ENCODE data around the gene TNRC6B. TPM values are rescaled to one million over a fixed set of nuclear protein-coding genes. Genes with fewer than 3 reads are reported as not detected.

The TNRC6B gene
- total and polyA plus RNA-seq, 7 donors = 0.60 to 51.8 (median 26.5) TPM

- H3K27me3 ChIP-seq = no peaks in the 10 kb centered on the region
- TF ChIP-seq POLR2A (IDR thresholded peaks at IDR 0.05) = peak; percentile 77 to 79
- TF ChIP-seq POLR2AphosphoS5 (IDR thresholded peaks at IDR 0.05) = peak; percentile 86 to 97 (median 93)
- no peak for TF ChIP-seq CTCF (IDR thresholded peaks at IDR 0.05)
- H3K4me1 ChIP-seq = peaks cover 0 to 24% (median 21%) of the 10 kb centered on the region in 4 donors
- peak within 1 kb of the TSS; percentile 87 to 90 (median 89) for H3K27ac ChIP-seq
- DNase-seq = peak; percentile 93
- WGBS, 2 donors = 0% methylated on average over 65 of the region's 65 CpGs
- intact Hi-C loops (cut with DNase I) = loop anchor here (1.0 to 2.0 kb wide), 3 partner anchors 170 to 812 kb away; partner anchors contain the start of gene TNRC6B
- H3K36me3 ChIP-seq = peaks cover 0 to 21% (median 16%) of the 10 kb centered on the region in 4 donors
- H3K9me3 ChIP-seq = no peaks in the 10 kb centered on the region
- H3K4me3 ChIP-seq = peak within 1 kb of the TSS; percentile 67 to 73 (median 69)
These were observed 168.7 kb downstream of the TNRC6B start, which contains the start of gene ADSL for GRCh38 chr22:40346185-40347118. ADSL (plus strand) TSS chr22:40346500; CDS start chr22:40346559, 59 bp downstream.

DNA sequence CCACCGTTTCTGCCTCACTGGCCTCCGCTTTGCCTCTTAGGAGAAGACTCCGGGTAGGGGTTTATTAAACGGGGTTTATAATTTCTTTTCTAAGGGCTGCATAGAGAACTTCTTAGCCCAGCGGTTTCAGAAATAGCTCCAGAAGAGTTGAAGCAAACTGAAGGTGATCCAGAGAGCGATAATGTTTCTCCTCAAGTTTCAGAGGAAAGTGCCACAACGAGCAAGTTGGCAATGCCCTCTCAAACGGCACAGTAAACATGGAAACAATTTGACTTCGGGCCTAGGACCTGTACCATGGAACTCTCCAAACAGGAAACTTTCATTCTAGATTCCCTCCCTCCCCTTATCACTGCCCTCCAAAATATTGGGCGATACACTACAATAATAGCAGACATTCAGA lies 169.6 kb downstream of the TNRC6B start:
- no peak for DNase-seq

GRCh38 chr22:40348025-40348658 lies 170.4 kb downstream of the TNRC6B start:
- no peak for DNase-seq
- Histone ChIP-seq H3K4me1 (peaks cover 0 to 24% (median 21%) of the 10 kb centered on the region in 4 donors), H3K36me3 (peaks cover 7 to 38% (median 28%) of the 10 kb centered on the region in 4 donors), H3K27me3 (no peaks in the 10 kb centered on the region), H3K27ac (peak overlapping the region in 2 of 4 donors; percentile 87 to 89), H3K4me3 (no peak overlapping the region), H3K9me3 (no peaks in the 10 kb centered on the region)
- TF ChIP-seq POLR2AphosphoS5 (IDR thresholded peaks at IDR 0.05) (no peak), CTCF (IDR thresholded peaks at IDR 0.05) (peak; percentile 27 to 67 (median 47))
- intact Hi-C loops (cut with DNase I) = no loop called here
- 62 to 73% methylated on average over 10 of the region's 10 CpGs for WGBS, 2 donors

More for the DNA sequence above, 169.6 kb downstream of the TNRC6B start:
- intact Hi-C loops (cut with DNase I) = loop anchor here (2.0 kb wide), 2 partner anchors 170 to 812 kb away; partner anchors contain the start of gene TNRC6B
- 10 to 23% methylated on average over 10 of the region's 10 CpGs for WGBS, 2 donors
- H3K27me3 ChIP-seq = no peaks in the 10 kb centered on the region
- no peaks in the 10 kb centered on the region for H3K9me3 ChIP-seq
- TF ChIP-seq POLR2AphosphoS5 (IDR thresholded peaks at IDR 0.05) (no peak), CTCF (IDR thresholded peaks at IDR 0.05) (no peak), EP300 (IDR thresholded peaks at IDR 0.05) (no peak), POLR2A (IDR thresholded peaks at IDR 0.05) (no peak)
- H3K27ac ChIP-seq = peak overlapping the region; percentile 87 to 90 (median 89)
- peaks cover 0 to 24% (median 21%) of the 10 kb centered on the region in 4 donors for H3K4me1 ChIP-seq
- peak overlapping the region; percentile 67 to 73 (median 69) for H3K4me3 ChIP-seq
- H3K36me3 ChIP-seq = peaks cover under 1 to 30% (median 23%) of the 10 kb centered on the region in 4 donors

DNA sequence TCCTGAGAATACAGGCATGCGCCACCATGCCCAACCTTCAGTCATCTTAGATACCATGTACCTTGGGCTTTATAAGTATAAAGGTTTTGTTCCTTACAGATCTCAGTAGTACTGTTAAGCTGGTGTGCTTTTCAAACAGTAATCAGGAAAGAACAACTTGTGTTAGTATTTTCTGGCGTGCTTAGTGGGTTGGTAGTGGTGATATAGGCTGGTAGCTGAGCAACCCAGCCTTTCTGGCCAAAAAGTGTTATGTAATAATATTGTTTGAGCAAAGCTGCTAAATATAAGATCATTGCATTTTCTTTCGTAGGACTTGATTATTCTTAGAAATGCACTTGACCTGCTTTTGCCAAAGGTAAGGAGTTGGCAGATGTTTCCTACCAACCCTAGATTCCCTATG lies 175.0 kb downstream of the TNRC6B start:
- Histone ChIP-seq H3K27ac (no peak overlapping the region), H3K36me3 (peaks cover 9 to 81% (median 39%) of the 10 kb centered on the region in 4 donors), H3K4me3 (no peak overlapping the region), H3K4me1 (peaks cover 0 to 8% (median 7%) of the 10 kb centered on the region in 4 donors), H3K9me3 (no peaks in the 10 kb centered on the region), H3K27me3 (no peaks in the 10 kb centered on the region)
- intact Hi-C loops (cut with DNase I) = no loop called here
- 95 to 97% methylated on average over 3 of the region's 3 CpGs for WGBS, 2 donors
- DNase-seq = no peak
- no peak for TF ChIP-seq POLR2AphosphoS5 (IDR thresholded peaks at IDR 0.05)
- TF ChIP-seq CTCF (IDR thresholded peaks at IDR 0.05) = no peak
- TF ChIP-seq POLR2A (IDR thresholded peaks at IDR 0.05) = no peak
- no peak for TF ChIP-seq EP300 (IDR thresholded peaks at IDR 0.05)
